ENCODE measurements around the gene FAM107A.

GRCh38 chr3:58537412-58538301 lies 39.5 kb downstream of the FAM107A start:
- TF ChIP-seq JUND (IDR thresholded peaks at IDR 0.05): no peak
- TF ChIP-seq CTCF (IDR thresholded peaks at IDR 0.05 in 2 of 3, conservative IDR thresholded peaks at IDR 0.05 in 1 of 3; ENCODE audit: borderline replicate concordance in 1 of 3, insufficient read depth in 1 of 3, low read depth in 2 of 3, low read length in 2 of 3): no peak
- TF ChIP-seq POLR2AphosphoS5 (IDR thresholded peaks at IDR 0.05; ENCODE audit: low read depth, low read length): no peak
- TF ChIP-seq TCF7L2 (IDR thresholded peaks at IDR 0.05; ENCODE audit: borderline replicate concordance, extremely low read depth, insufficient read depth, insufficient read length): no peak
- no peak for TF ChIP-seq SP1 (IDR thresholded peaks at IDR 0.05; ENCODE audit: low read depth)
- TF ChIP-seq MAX (IDR thresholded peaks at IDR 0.05): no peak
- TF ChIP-seq POLR2A (IDR thresholded peaks at IDR 0.05; ENCODE audit: borderline replicate concordance, extremely low read depth, insufficient read depth, insufficient read length): no peak
- TF ChIP-seq REST (IDR thresholded peaks at IDR 0.05; ENCODE audit: low read depth): no peak
- TF ChIP-seq RAD21 (IDR thresholded peaks at IDR 0.05; ENCODE audit: low read depth): no peak
- TF ChIP-seq EZH2 (IDR thresholded peaks at IDR 0.05): no peak
- no peak for TF ChIP-seq ELF1 (IDR thresholded peaks at IDR 0.05; ENCODE audit: borderline replicate concordance, low read depth)
- TF ChIP-seq ZBTB33 (IDR thresholded peaks at IDR 0.05; ENCODE audit: extremely low read depth, insufficient replicate concordance, low read length): no peak
- no peak for TF ChIP-seq SIN3A (IDR thresholded peaks at IDR 0.05; ENCODE audit: low read depth)
